GM21576 (cell line): ENCODE results near the gene C1QTNF1.

Source experiments
- ATAC-seq: cut with Tn5 transposase; IDR thresholded peaks from one replicate; pipeline ENCODE4 v1.9.1; 2021; ENCODE audit warnings: mild to moderate bottlenecking, moderate library complexity; ENCODE audit not compliant: unreplicated experiment

Gene C1QTNF1

GRCh38 chr17:79038545-79039135 is 14.7 kb downstream of the C1QTNF1 start:
- no peak for ATAC-seq

GRCh38 chr17:79039171-79039570 is 15.2 kb downstream of the C1QTNF1 start:
- ATAC-seq, result no peak

GRCh38 chr17:79039886-79040285 is 15.9 kb downstream of the C1QTNF1 start:
- ATAC-seq, result no peak

GRCh38 chr17:79041041-79041570 is 17.1 kb downstream of the C1QTNF1 start:
- no peak for ATAC-seq

- ATAC-seq, result no peak
These were observed 17.9 kb downstream of the C1QTNF1 start for GRCh38 chr17:79041723-79042420.

- ATAC-seq, result no peak
These were observed 18.6 kb downstream of the C1QTNF1 start for GRCh38 chr17:79042421-79043190.

- no peak for ATAC-seq
These were observed 19.4 kb downstream of the C1QTNF1 start for GRCh38 chr17:79043191-79043930.

- ATAC-seq, result no peak
These were observed 20.0 kb downstream of the C1QTNF1 start for GRCh38 chr17:79043931-79044320.

- ATAC-seq, result no peak
These were observed 20.5 kb downstream of the C1QTNF1 start for GRCh38 chr17:79044462-79044861.

- ATAC-seq, result no peak
These were observed 21.2 kb downstream of the C1QTNF1 start for GRCh38 chr17:79045001-79045729.

- no peak for ATAC-seq
These were observed 21.9 kb downstream of the C1QTNF1 start for GRCh38 chr17:79045842-79046196.

- no peak for ATAC-seq
These were observed 22.4 kb downstream of the C1QTNF1 start for GRCh38 chr17:79046197-79046915.

GRCh38 chr17:79046916-79047280 is 22.9 kb downstream of the C1QTNF1 start:
- no peak for ATAC-seq

- ATAC-seq, result no peak
These were observed 23.4 kb downstream of the C1QTNF1 start for GRCh38 chr17:79047291-79047920.

GRCh38 chr17:79047923-79048825 is 24.2 kb downstream of the C1QTNF1 start:
- ATAC-seq, result no peak

- no peak for ATAC-seq
These were observed 25.1 kb downstream of the C1QTNF1 start for GRCh38 chr17:79048826-79049755.

GRCh38 chr17:79049821-79050220 is 25.9 kb downstream of the C1QTNF1 start:
- ATAC-seq, result no peak
